SKM-1 treated with dmso at 0.1 percent for 144 hours (cell line): ENCODE results near the gene SLC12A6.
A peak's percentile ranks its signal among the peaks of the same experiment; 100 is the strongest.

Experiments used
- DNase-seq: peaks from one replicate; lab custom pipeline; 2025; ENCODE audit not compliant: unreplicated experiment; lab: John Stamatoyannopoulos, UW

Gene SLC12A6

GRCh38 chr15:34266751-34267150, 70.8 kb downstream of the SLC12A6 start:
- no peak for DNase-seq

DNA sequence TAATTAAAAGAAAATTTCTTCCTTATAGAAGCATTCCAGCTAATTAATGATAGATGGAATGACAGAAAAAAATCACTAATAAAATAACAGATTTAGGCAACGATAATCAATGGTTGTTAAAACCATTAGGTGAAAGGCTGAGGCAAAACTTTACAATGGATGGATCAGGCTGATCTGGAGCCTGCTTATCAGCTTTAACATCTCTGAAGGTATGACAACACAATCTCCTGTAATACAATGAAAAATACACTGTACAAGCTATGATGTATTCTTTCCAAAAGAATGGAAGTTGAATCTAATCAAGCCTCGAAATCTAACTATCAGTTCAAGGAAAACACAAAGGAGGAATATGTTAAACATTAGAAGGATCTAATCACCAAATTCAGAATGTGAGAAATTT, 73.5 kb downstream of the SLC12A6 start:
- no peak for DNase-seq

DNA sequence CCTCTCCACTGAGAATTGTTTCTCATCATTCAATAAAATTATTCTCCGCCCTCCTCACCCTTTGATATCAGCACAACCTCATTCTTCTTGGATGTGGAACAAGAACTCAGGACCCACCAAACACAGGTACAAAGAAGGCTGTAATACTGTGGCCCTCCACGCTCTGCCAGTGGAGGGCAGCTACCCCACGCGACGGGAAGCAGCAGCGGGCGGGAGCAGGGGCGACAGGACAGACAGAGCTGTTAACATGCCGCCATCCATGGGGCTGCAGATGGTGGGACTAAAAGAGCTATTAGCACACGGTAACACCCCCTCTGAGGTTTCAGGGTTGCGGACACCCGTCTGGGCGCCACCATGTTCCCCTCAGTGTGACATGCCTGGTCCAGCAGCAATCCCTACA, 75.2 kb downstream of the SLC12A6 start:
- DNase-seq = no peak

DNA sequence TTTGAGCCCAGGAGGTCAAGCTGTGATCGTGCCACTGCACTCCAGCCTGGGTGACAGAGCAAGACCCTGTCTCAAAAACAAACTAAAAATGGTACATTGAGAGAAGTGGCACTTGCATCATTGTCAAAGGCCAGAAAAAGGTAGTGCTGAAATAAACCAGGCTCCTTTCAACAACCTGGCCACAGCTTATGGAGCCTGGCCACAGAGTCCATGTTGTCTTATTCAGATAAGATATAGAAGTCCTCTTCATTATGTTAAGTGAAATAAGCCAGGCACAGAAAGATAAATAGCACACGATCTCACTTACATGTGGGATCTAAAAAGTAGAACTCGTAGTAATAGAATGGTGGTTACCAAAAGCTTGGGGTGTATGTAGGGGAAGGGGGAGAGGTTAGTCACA, 78.0 kb downstream of the SLC12A6 start:
- no peak for DNase-seq

DNA sequence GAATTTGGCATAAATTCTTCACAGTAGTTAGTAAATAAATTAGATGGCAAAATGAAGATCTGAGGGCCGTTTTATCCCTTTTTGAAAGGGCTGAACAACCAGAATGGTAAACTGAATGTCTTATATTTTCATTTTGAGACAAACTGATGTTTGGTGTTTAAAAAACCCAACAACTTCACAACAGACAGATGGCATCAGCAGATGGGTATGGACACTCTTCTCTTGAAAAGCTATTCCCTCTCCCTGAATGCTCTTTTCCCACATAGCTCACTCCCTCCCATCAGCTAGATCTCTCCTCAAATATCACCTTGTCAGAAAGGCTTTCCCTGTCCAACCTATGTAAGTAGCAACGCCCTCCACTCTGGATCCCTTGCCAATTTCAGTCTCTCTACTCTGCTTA, 79.4 kb downstream of the SLC12A6 start:
- no peak for DNase-seq

DNA sequence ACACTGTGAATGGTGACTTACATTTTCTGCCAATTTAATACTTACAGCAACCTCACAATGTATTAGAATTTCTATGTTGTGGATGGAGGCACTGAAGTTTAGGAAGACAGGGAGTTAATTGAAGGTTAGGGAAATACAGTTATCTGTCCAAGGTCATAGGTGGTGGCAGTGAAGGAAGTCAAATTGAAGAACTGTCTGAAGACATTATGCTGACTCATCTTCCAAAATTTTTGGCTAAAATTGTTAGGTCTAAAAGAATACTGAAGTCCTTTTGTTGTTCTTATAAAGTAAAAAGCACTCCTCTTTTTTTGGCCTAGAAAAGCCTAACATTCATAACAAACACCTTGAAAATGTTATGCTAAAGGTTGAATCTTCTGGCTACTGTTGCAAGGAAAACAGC, 85.0 kb downstream of the SLC12A6 start:
- DNase-seq = peak; percentile 20

DNA sequence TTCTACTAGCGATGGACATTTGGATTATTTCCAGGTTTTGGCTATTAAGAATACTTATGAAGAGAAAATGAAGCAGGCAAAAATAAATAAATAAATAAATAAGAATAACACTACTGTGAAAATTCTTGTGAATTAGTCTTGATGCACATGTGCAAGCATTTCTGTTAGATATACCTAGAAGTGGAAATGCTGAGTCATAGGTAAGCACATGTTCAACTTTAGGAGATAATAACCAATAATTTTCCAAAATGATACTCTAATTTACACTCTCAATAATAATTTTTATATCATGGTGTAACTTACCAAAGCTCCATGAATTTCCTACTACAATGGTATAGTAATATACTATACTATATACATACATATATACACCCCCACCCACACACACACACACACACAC, 89.4 kb downstream of the SLC12A6 start:
- DNase-seq = no peak

- DNase-seq = no peak
Observed at GRCh38 chr15:34246276-34246976, 91.2 kb downstream of the SLC12A6 start.

GRCh38 chr15:34243226-34243625, 94.4 kb downstream of the SLC12A6 start:
- no peak for DNase-seq

GRCh38 chr15:34242331-34242710, 95.3 kb downstream of the SLC12A6 start:
- no peak for DNase-seq

DNA sequence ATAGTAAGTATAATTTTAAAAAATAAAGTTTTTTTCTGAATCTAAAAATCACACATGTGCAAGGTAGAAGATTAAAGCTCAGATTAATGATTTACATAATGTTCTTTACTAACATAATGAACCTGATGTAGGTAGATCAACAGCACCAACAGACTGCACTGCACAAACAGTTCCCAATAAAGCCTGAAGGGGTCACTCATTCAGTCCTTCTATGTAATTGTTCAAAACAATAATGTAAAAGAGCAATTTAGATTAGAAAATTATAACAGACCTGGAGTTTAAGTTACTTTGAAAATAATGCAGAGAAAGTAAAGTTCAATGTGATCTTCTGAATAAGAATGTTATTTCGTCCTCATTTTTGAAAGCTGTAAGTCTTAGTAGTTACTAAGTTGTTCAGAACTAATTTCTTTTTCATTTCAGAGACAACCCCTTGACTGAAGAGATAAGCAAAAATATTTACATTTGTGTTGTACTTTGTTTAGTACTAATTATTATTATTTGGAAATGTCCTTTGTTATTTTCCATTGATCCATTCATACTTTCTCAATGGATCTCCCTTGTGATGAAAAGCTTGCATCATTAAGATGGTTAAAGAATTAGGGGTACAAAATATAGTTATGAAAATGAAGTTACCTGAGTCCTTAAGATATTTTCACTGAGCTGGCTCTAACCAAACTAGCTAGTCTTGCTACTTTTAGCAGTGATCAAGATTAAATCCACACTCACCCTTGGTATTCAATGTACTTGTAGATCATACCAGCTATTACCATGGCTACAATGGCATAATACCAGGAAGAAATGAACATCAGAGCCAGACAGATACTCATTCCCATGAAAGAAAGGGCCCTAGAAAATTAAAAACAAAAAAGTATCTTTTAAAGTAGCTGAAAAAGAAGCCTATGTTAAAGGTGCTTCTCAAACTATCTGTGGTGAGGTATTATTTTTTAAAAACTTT, 95.9 kb downstream of the SLC12A6 start:
- DNase-seq = peak; percentile 13

DNA sequence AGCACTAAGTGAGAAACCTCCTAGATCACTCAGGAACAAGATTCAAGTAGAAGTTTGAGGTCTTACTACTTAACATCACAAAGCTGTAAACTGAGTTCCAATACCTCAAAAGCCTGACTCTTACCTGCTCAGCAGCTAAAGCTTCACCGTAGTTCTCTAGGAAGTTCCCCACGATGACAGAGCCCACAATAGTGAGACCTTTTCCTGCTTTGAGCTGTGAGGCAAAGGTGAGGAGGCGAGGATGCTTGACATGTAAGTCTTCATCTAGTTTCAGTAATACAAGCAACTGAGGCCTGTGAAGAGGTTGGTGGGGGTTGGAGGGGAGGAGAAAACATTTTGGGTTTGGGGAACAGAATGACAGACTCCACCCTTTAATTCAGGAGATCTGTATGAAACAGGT, 97.0 kb downstream of the SLC12A6 start:
- DNase-seq = no peak

GRCh38 chr15:34239151-34239808, 98.3 kb downstream of the SLC12A6 start:
- DNase-seq = no peak

GRCh38 chr15:34233614-34234013, 104.0 kb downstream of the SLC12A6 start:
- DNase-seq = no peak

DNA sequence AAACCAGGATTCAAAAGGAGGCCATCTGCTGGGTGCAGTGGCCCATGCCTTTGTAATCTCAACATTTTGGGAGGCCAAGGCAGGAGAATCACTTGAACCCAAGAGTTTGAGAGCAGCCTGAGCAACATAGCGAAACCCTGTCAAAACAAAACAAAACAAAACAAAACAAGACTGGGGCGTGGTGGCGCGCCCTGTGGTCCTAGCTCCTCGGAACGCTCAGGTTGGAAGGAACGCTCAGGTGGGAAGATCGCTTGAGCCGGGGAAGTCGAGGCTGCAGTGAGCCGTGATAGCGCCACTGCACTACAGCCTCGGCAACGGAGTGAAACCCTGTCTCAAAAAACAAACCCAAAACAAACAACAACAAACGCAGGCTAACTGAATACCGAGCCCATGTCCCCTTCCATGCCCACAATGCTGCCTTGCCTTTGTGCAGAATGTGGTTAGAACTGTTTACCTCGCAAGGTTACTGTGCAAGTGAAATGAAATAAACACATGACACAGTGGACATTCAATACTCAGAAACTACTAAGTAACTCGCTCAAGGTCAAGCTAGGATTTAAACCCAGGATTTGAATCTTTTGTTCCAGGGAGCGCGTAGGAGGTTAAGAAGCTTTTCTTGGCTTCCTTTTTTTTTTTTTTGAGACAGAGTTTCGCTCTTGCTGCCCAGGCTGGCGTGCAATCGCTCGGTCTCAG, 113.5 kb downstream of the SLC12A6 start:
- no peak for DNase-seq

- no peak for DNase-seq
Observed at GRCh38 chr15:34217587-34218225, 119.9 kb downstream of the SLC12A6 start.

GRCh38 chr15:34216527-34217270, 120.9 kb downstream of the SLC12A6 start:
- DNase-seq = no peak

DNA sequence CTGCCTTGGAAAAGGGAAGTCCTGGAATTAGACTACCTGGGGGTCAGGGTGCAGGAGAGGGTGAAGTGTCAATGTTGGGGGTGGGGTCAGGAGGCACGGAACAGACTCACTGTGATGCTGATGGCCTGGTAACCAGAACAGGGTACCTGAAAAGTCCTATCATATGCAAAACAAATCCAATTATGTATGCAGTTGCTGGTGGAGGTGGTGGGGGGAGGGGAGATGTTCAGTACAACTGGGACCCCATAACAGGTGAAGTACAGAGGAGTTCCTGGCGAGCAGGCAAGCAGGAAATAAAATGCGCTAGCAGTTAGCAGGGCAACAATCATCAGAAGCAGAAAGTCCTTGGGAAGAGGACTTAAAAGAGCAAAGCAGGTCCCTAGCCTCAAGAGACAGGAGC, 123.4 kb downstream of the SLC12A6 start:
- DNase-seq = no peak

DNA sequence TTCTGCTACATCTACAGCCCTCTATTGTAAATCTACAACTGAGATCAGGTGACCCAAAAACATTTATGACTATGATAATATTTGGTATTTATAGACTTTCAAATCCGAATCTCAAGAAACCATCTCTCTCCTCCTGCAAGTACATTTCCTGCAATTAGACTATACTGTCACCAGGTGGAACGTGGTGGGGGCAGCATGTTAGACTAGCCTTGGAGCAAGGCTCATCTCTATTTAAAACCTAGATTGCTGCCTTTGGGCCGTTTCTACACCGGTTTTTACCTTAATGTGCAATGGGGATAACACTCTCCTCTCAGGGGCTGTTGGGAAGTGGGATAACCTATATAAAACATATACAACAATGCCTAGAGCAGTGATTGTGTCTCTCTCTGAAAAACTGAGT, 123.9 kb downstream of the SLC12A6 start:
- DNase-seq = no peak
